ENCODE results near the gene MYH7.
"Not testable (repeated sequence)": the region's sequence is repeated elsewhere in the genome, so short reads cannot be mapped to it uniquely, and the experiment has no call there.

The MYH7 gene

GRCh38 chr14:23408307-23408630 is 27.2 kb downstream of the MYH7 start:
- DNase-seq (ENCODE audit: low read depth in 2 of 3, low spot score in 1 of 3) = no peak

GRCh38 chr14:23407516-23408306 is 27.7 kb downstream of the MYH7 start, which contains the start of gene MYH6:
Gene MYH6, minus strand, starts transcription at chr14:23408273. Its CDS starts 1,050 bp downstream, at chr14:23407223.
- no peak for DNase-seq (ENCODE audit: low read depth in 2 of 3, low spot score in 1 of 3)

GRCh38 chr14:23406725-23407355 is 28.6 kb downstream of the MYH7 start:
- no peak for DNase-seq (ENCODE audit: low read depth in 2 of 3, low spot score in 1 of 3)

GRCh38 chr14:23406244-23406643 is 29.2 kb downstream of the MYH7 start:
- no peak for DNase-seq (ENCODE audit: low read depth in 2 of 3, low spot score in 1 of 3)

- no peak for DNase-seq (ENCODE audit: low read depth in 2 of 3, low spot score in 1 of 3)
Measured at GRCh38 chr14:23405516-23406025, 29.9 kb downstream of the MYH7 start.

- no peak for DNase-seq (ENCODE audit: low read depth in 2 of 3, low spot score in 1 of 3)
Measured at GRCh38 chr14:23405096-23405495, 30.4 kb downstream of the MYH7 start.

GRCh38 chr14:23404331-23404900 is 31.0 kb downstream of the MYH7 start:
- no peak for DNase-seq (ENCODE audit: low read depth in 2 of 3, low spot score in 1 of 3)

GRCh38 chr14:23403908-23404307 is 31.6 kb downstream of the MYH7 start:
- DNase-seq (ENCODE audit: low read depth in 2 of 3, low spot score in 1 of 3) = no peak

GRCh38 chr14:23403139-23403438 is 32.4 kb downstream of the MYH7 start:
- DNase-seq (ENCODE audit: low read depth in 2 of 3, low spot score in 1 of 3) = no peak

- no peak for DNase-seq (ENCODE audit: low read depth in 2 of 3, low spot score in 1 of 3)
Measured at GRCh38 chr14:23402296-23403138, 32.9 kb downstream of the MYH7 start.

GRCh38 chr14:23401291-23401690 is 34.2 kb downstream of the MYH7 start:
- no peak for DNase-seq (ENCODE audit: low read depth in 2 of 3, low spot score in 1 of 3)

- not testable (repeated sequence) for DNase-seq (ENCODE audit: low read depth in 2 of 3, low spot score in 1 of 3)
Measured at GRCh38 chr14:23400496-23401149, 34.8 kb downstream of the MYH7 start.

- no peak for DNase-seq (ENCODE audit: low read depth in 2 of 3, low spot score in 1 of 3)
Measured at GRCh38 chr14:23399591-23399990, 35.9 kb downstream of the MYH7 start.

GRCh38 chr14:23399136-23399535 is 36.3 kb downstream of the MYH7 start:
- DNase-seq (ENCODE audit: low read depth in 2 of 3, low spot score in 1 of 3) = no peak

GRCh38 chr14:23398348-23398747 is 37.1 kb downstream of the MYH7 start:
- no peak for DNase-seq (ENCODE audit: low read depth in 2 of 3, low spot score in 1 of 3)

- no peak for DNase-seq (ENCODE audit: low read depth in 2 of 3, low spot score in 1 of 3)
Measured at GRCh38 chr14:23396781-23397407, 38.6 kb downstream of the MYH7 start.

- DNase-seq (ENCODE audit: low read depth in 2 of 3, low spot score in 1 of 3) = no peak
Measured at GRCh38 chr14:23396126-23396525, 39.3 kb downstream of the MYH7 start.

- no peak for DNase-seq (ENCODE audit: low read depth in 2 of 3, low spot score in 1 of 3)
Measured at GRCh38 chr14:23392613-23393012, 42.8 kb downstream of the MYH7 start.

GRCh38 chr14:23389871-23390270 is 45.6 kb downstream of the MYH7 start:
- not testable (repeated sequence) for DNase-seq (ENCODE audit: low read depth in 2 of 3, low spot score in 1 of 3)

GRCh38 chr14:23389396-23389795 is 46.1 kb downstream of the MYH7 start:
- no peak for DNase-seq (ENCODE audit: low read depth in 2 of 3, low spot score in 1 of 3)

GRCh38 chr14:23388996-23389395 is 46.5 kb downstream of the MYH7 start:
- no peak for DNase-seq (ENCODE audit: low read depth in 2 of 3, low spot score in 1 of 3)

Measured in stimulated activated CD4-positive, alpha-beta T cell treated with anti-CD3 and anti-CD28 coated beads, Interleukin-12 subunit alpha, Interleukin-12 subunit beta, amount 100 ng/mL, for 48 hours (primary cell).